BLaER1 (cell line): Measurements from ENCODE around the gene KAZN.
A peak's percentile ranks its signal among the peaks of the same experiment; 100 is the strongest.

Experiments
- H3K27ac ChIP-seq: shearing (Covaris generic); formaldehyde crosslinking; 2 replicates; pipeline ENCODE4 v1.8.1; 2022
- H3K27me3 ChIP-seq: shearing (Covaris generic); formaldehyde crosslinking; 2 replicates; pipeline ENCODE4 v1.8.1; 2022
- H3K36me3 ChIP-seq: shearing (Covaris generic); formaldehyde crosslinking; 2 replicates; pipeline ENCODE4 v1.8.1; 2022
- H3K4me1 ChIP-seq: shearing (Covaris generic); formaldehyde crosslinking; 2 replicates; pipeline ENCODE4 v1.8.1; 2022
- H3K4me2 ChIP-seq: shearing (Covaris generic); formaldehyde crosslinking; 2 replicates; pipeline ENCODE4 v1.8.1; 2022
- H3K4me3 ChIP-seq: shearing (Covaris generic); formaldehyde crosslinking; 2 replicates; pipeline ENCODE4 v1.8.1; 2022
- H3K9ac ChIP-seq: shearing (Covaris generic); formaldehyde crosslinking; 2 replicates; pipeline ENCODE4 v1.8.1; 2022
- H3K9me3 ChIP-seq: shearing (Covaris generic); formaldehyde crosslinking; 2 replicates; pipeline ENCODE4 v1.8.1; 2022
- H4K20me1 ChIP-seq: shearing (Covaris generic); formaldehyde crosslinking; 2 replicates; pipeline ENCODE4 v1.8.1; 2022
- Cebpa-rat ChIP-seq: shearing (Covaris generic); IDR thresholded peaks from 2 replicates; pipeline ENCODE4 v1.8.1; 2022

The KAZN gene

GRCh38 chr1:14846688-14847087 lies 248.2 kb downstream of the KAZN start:
- no peak for TF ChIP-seq Cebpa-rat
- peaks cover 26% of the 10 kb centered on the region for H3K9me3 ChIP-seq

GRCh38 chr1:14848203-14848602 lies 249.7 kb downstream of the KAZN start:
- no peaks in the 10 kb centered on the region for H3K27me3 ChIP-seq
- no peak for TF ChIP-seq Cebpa-rat
- H3K9me3 ChIP-seq: peaks cover 11% of the 10 kb centered on the region
- H3K4me1 ChIP-seq: peaks cover 13% of the 10 kb centered on the region
- H3K4me2 ChIP-seq: peak overlapping the region; percentile 49; the same call in 1 of the 2 replicates
- H3K9ac ChIP-seq: no peak overlapping the region
- H3K27ac ChIP-seq: no peak overlapping the region
- no peaks in the 10 kb centered on the region for H4K20me1 ChIP-seq
- no peaks in the 10 kb centered on the region for H3K36me3 ChIP-seq
- no peak overlapping the region for H3K4me3 ChIP-seq

More at GRCh38 chr1:14846688-14847087, 248.2 kb downstream of the KAZN start:
- H3K9ac ChIP-seq: no peak overlapping the region
- H4K20me1 ChIP-seq: no peaks in the 10 kb centered on the region
- no peaks in the 10 kb centered on the region for H3K36me3 ChIP-seq
- H3K27me3 ChIP-seq: no peaks in the 10 kb centered on the region
- no peak overlapping the region for H3K4me2 ChIP-seq
- H3K4me1 ChIP-seq: peaks cover 13% of the 10 kb centered on the region
- H3K4me3 ChIP-seq: no peak overlapping the region
- H3K27ac ChIP-seq: no peak overlapping the region

GRCh38 chr1:14848625-14849024 lies 250.1 kb downstream of the KAZN start:
- no peaks in the 10 kb centered on the region for H3K36me3 ChIP-seq
- no peak overlapping the region for H3K27ac ChIP-seq
- no peaks in the 10 kb centered on the region for H4K20me1 ChIP-seq
- H3K4me1 ChIP-seq: peaks cover 15% of the 10 kb centered on the region
- H3K4me3 ChIP-seq: no peak overlapping the region
- peaks cover 7% of the 10 kb centered on the region for H3K9me3 ChIP-seq
- TF ChIP-seq Cebpa-rat: no peak
- H3K4me2 ChIP-seq: peak overlapping the region; percentile 49
- H3K27me3 ChIP-seq: no peaks in the 10 kb centered on the region
- no peak overlapping the region for H3K9ac ChIP-seq

GRCh38 chr1:14849038-14849437 lies 250.6 kb downstream of the KAZN start:
- Histone ChIP-seq H3K27ac (no peak overlapping the region), H3K36me3 (no peaks in the 10 kb centered on the region), H3K9me3 (peaks cover 3% of the 10 kb centered on the region; the same call in 1 of the 2 replicates), H3K9ac (no peak overlapping the region), H3K4me1 (peaks cover 17% of the 10 kb centered on the region), H3K4me2 (peak overlapping the region; percentile 49), H3K27me3 (no peaks in the 10 kb centered on the region), H4K20me1 (no peaks in the 10 kb centered on the region), H3K4me3 (no peak overlapping the region)
- no peak for TF ChIP-seq Cebpa-rat

GRCh38 chr1:14850563-14850962 lies 252.1 kb downstream of the KAZN start:
- no peaks in the 10 kb centered on the region for H3K36me3 ChIP-seq
- no peak overlapping the region for H3K4me3 ChIP-seq

GRCh38 chr1:14851760-14852159 lies 253.3 kb downstream of the KAZN start:
- Histone ChIP-seq H3K27ac (no peak overlapping the region), H3K4me2 (no peak overlapping the region), H3K4me3 (no peak overlapping the region), H4K20me1 (no peaks in the 10 kb centered on the region), H3K27me3 (no peaks in the 10 kb centered on the region), H3K9me3 (no peaks in the 10 kb centered on the region), H3K9ac (no peak overlapping the region), H3K4me1 (peaks cover 18% of the 10 kb centered on the region), H3K36me3 (no peaks in the 10 kb centered on the region)
- TF ChIP-seq Cebpa-rat: no peak

More at GRCh38 chr1:14850563-14850962, 252.1 kb downstream of the KAZN start:
- no peak for TF ChIP-seq Cebpa-rat
- Histone ChIP-seq H3K9me3 (no peaks in the 10 kb centered on the region), H3K9ac (no peak overlapping the region), H3K27me3 (no peaks in the 10 kb centered on the region), H3K4me1 (peaks cover 17% of the 10 kb centered on the region), H3K27ac (no peak overlapping the region), H4K20me1 (no peaks in the 10 kb centered on the region), H3K4me2 (no peak overlapping the region)

- Histone ChIP-seq H3K4me3 (no peak overlapping the region), H3K9ac (no peak overlapping the region), H3K4me2 (no peak overlapping the region), H3K4me1 (peaks cover 23% of the 10 kb centered on the region), H3K27me3 (no peaks in the 10 kb centered on the region), H3K9me3 (no peaks in the 10 kb centered on the region), H4K20me1 (no peaks in the 10 kb centered on the region), H3K36me3 (no peaks in the 10 kb centered on the region), H3K27ac (no peak overlapping the region)
- no peak for TF ChIP-seq Cebpa-rat
Measured at GRCh38 chr1:14852291-14852690, 253.8 kb downstream of the KAZN start.

- Histone ChIP-seq H3K36me3 (no peaks in the 10 kb centered on the region), H4K20me1 (no peaks in the 10 kb centered on the region), H3K9ac (no peak overlapping the region), H3K4me2 (peak overlapping the region; percentile 17; the same call in 1 of the 2 replicates), H3K27ac (no peak overlapping the region), H3K4me3 (no peak overlapping the region), H3K9me3 (no peaks in the 10 kb centered on the region), H3K27me3 (no peaks in the 10 kb centered on the region), H3K4me1 (peaks cover 22% of the 10 kb centered on the region)
- no peak for TF ChIP-seq Cebpa-rat
Measured at GRCh38 chr1:14853518-14853917, 255.0 kb downstream of the KAZN start.

GRCh38 chr1:14855268-14855667 lies 256.8 kb downstream of the KAZN start:
- Histone ChIP-seq H3K9me3 (no peaks in the 10 kb centered on the region), H3K4me2 (no peak overlapping the region), H3K27ac (no peak overlapping the region), H3K36me3 (no peaks in the 10 kb centered on the region), H3K4me1 (peaks cover 13% of the 10 kb centered on the region), H3K27me3 (no peaks in the 10 kb centered on the region), H4K20me1 (no peaks in the 10 kb centered on the region), H3K4me3 (no peak overlapping the region), H3K9ac (no peak overlapping the region)
- TF ChIP-seq Cebpa-rat: no peak

- H3K27me3 ChIP-seq: no peaks in the 10 kb centered on the region
- H3K36me3 ChIP-seq: no peaks in the 10 kb centered on the region
- no peak overlapping the region for H3K9ac ChIP-seq
Measured at GRCh38 chr1:14855801-14856200, 257.3 kb downstream of the KAZN start.

More at GRCh38 chr1:14855801-14856200, 257.3 kb downstream of the KAZN start:
- no peaks in the 10 kb centered on the region for H4K20me1 ChIP-seq
- no peak overlapping the region for H3K4me2 ChIP-seq
- H3K9me3 ChIP-seq: no peaks in the 10 kb centered on the region
- H3K27ac ChIP-seq: no peak overlapping the region
- no peak overlapping the region for H3K4me3 ChIP-seq
- peaks cover 13% of the 10 kb centered on the region for H3K4me1 ChIP-seq
- TF ChIP-seq Cebpa-rat: no peak
